ENCODE results near the gene DOK3. TPM values are rescaled to one million over a fixed set of nuclear protein-coding genes. Genes with fewer than 3 reads are reported as not detected.

Gene DOK3
- total RNA-seq, 1 experiment from 2014 or later, result 16.4 TPM

DNA sequence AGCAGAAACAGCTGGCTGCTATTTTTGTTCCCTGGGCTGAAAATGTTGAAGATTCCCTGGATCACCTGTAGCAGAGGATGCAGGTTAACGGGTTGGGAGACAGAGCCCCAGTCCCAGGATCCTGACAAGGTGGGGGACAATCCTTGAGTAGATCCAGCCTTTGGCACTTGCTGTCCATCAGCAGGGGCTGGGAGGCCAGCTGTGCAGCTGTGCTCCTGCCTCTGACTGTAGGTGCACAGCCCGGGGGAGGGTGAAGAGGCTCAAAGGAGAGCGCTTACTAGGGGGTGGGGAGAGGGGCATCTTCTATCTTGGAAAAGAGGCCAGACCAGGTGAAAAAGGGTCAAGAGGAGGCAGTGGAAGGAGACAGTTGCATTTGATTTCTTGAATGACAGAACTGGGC, 10.6 kb upstream of the DOK3 start:
- peaks cover 6% of the 10 kb centered on the region for H3K79me1 ChIP-seq (ENCODE audit: insufficient read depth, low read depth, low read length, poor library complexity, severe bottlenecking)
- no peak overlapping the region for H2BK15ac ChIP-seq (ENCODE audit: low read depth, low read length)
- no peak overlapping the region for H4K5ac ChIP-seq (ENCODE audit: insufficient read length, low read depth, low read length)
- H3K4ac ChIP-seq (ENCODE audit: low read depth, low read length), result no peak overlapping the region
- H2BK20ac ChIP-seq (ENCODE audit: low read depth, low read length, poor library complexity, severe bottlenecking), result no peak overlapping the region
- DNase-seq, result no peak
- H3K36me3 Mint-ChIP-seq (ENCODE audit: insufficient read depth in 1 of 3, low read depth in 3 of 3), result peaks cover 29 to 56% (median 52%) of the 10 kb centered on the region in 3 experiments
- H3K27ac ChIP-seq (ENCODE audit: insufficient read length, low read depth, low read length), result no peak overlapping the region
- H2BK5ac ChIP-seq (ENCODE audit: insufficient read length, low read length), result no peak overlapping the region
- no peak overlapping the region for H3K56ac ChIP-seq (ENCODE audit: insufficient read length, low read depth, low read length)
- no peak overlapping the region for H4K8ac ChIP-seq (replicated peaks; ENCODE audit: insufficient read length, low read depth, low read length)
- H2BK12ac ChIP-seq (ENCODE audit: insufficient read length, low read depth, low read length), result no peak overlapping the region
- H3K18ac ChIP-seq (ENCODE audit: insufficient read length, low read depth, low read length), result no peak overlapping the region
- no peak overlapping the region for H3T11ph ChIP-seq (ENCODE audit: low read length)
- no peak overlapping the region for H3K14ac ChIP-seq (ENCODE audit: insufficient read depth, low read length)
- TF ChIP-seq, protein P1, sequence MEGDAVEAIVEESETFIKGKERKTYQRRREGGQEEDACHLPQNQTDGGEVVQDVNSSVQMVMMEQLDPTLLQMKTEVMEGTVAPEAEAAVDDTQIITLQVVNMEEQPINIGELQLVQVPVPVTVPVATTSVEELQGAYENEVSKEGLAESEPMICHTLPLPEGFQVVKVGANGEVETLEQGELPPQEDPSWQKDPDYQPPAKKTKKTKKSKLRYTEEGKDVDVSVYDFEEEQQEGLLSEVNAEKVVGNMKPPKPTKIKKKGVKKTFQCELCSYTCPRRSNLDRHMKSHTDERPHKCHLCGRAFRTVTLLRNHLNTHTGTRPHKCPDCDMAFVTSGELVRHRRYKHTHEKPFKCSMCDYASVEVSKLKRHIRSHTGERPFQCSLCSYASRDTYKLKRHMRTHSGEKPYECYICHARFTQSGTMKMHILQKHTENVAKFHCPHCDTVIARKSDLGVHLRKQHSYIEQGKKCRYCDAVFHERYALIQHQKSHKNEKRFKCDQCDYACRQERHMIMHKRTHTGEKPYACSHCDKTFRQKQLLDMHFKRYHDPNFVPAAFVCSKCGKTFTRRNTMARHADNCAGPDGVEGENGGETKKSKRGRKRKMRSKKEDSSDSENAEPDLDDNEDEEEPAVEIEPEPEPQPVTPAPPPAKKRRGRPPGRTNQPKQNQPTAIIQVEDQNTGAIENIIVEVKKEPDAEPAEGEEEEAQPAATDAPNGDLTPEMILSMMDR (conservative IDR thresholded peaks at IDR 0.05), result no peak
- peaks cover 11 to 16% of the 10 kb centered on the region in 2 experiments for H3K4me1 Mint-ChIP-seq
- H3K4me2 ChIP-seq (ENCODE audit: insufficient read depth, insufficient read length, low read length), result no peak overlapping the region
- H3K79me2 ChIP-seq (ENCODE audit: insufficient read depth, low read length), result peaks cover 5% of the 10 kb centered on the region; the same call in 1 of the 2 replicates
- peaks cover 0 to 3% of the 10 kb centered on the region in 2 experiments; a peak in 1 of 5 replicates for H3K9me3 Mint-ChIP-seq
- no peak overlapping the region for H2AK5ac ChIP-seq (ENCODE audit: insufficient read length, low read length)
- no peak overlapping the region for H3K4me3 Mint-ChIP-seq
- H2AFZ ChIP-seq (ENCODE audit: low read length), result no peak overlapping the region
- WGBS (ENCODE audit: extremely low coverage, insufficient read length, low lambda C conversion rate), result no CpG with 5 or more reads among the region's 3 CpGs
- H3K27me3 ChIP-seq (ENCODE audit: insufficient read depth, low read length), result no peaks in the 10 kb centered on the region
- H3K27me3 Mint-ChIP-seq (ENCODE audit: low read depth), result peaks cover 3% of the 10 kb centered on the region; the same call in 1 of the 2 replicates
- no peak overlapping the region for H3K23ac ChIP-seq (ENCODE audit: insufficient read length, low read depth, low read length)
- no peaks in the 10 kb centered on the region for H3K4me1 ChIP-seq (ENCODE audit: insufficient read depth, low read length)
- no peak overlapping the region for H3K27ac Mint-ChIP-seq
- no peak overlapping the region for H4K91ac ChIP-seq (ENCODE audit: insufficient read length, low read depth, low read length)
- no peaks in the 10 kb centered on the region for H3K9me3 ChIP-seq (ENCODE audit: control insufficient read depth, low read depth, low read length)
- peaks cover 4% of the 10 kb centered on the region for H3K23me2 ChIP-seq (ENCODE audit: insufficient read length, low read depth, low read length, poor library complexity, severe bottlenecking)
- no peak overlapping the region for H2BK120ac ChIP-seq (ENCODE audit: low read depth, low read length, poor library complexity, severe bottlenecking)
- no peaks in the 10 kb centered on the region for H4K20me1 ChIP-seq (ENCODE audit: control insufficient read depth, insufficient read depth, insufficient read length)
- no peak overlapping the region for H3K9ac ChIP-seq (ENCODE audit: extremely low read depth, insufficient read length, low read length)
